Activated T-cell treated with anti-CD3 and anti-CD28 coated beads for 1 hour (primary cell): Measurements from ENCODE around the gene ZNF423.

Experiments used
- DNase-seq: peaks from one replicate; pipeline ENCODE4 v3.0.0-alpha.2; 2020; ENCODE audit warnings: low read depth

Gene ZNF423

GRCh38 chr16:49622421-49623402 lies 233.2 kb downstream of the ZNF423 start:
- no peak for DNase-seq

- DNase-seq, result no peak
These were observed 233.9 kb downstream of the ZNF423 start for GRCh38 chr16:49622084-49622390.

GRCh38 chr16:49621241-49622083 lies 234.4 kb downstream of the ZNF423 start:
- no peak for DNase-seq

- DNase-seq, result no peak
These were observed 235.1 kb downstream of the ZNF423 start for GRCh38 chr16:49620869-49621240.

GRCh38 chr16:49620158-49620868 lies 235.6 kb downstream of the ZNF423 start:
- DNase-seq, result no peak

GRCh38 chr16:49619811-49620157 lies 236.1 kb downstream of the ZNF423 start:
- DNase-seq, result no peak

- no peak for DNase-seq
These were observed 237.0 kb downstream of the ZNF423 start for GRCh38 chr16:49618955-49619354.

- DNase-seq, result no peak
These were observed 238.1 kb downstream of the ZNF423 start for GRCh38 chr16:49617710-49618330.

- no peak for DNase-seq
These were observed 238.8 kb downstream of the ZNF423 start for GRCh38 chr16:49617016-49617629.

- no peak for DNase-seq
These were observed 240.3 kb downstream of the ZNF423 start for GRCh38 chr16:49615576-49615975.

GRCh38 chr16:49610983-49611382 lies 244.9 kb downstream of the ZNF423 start:
- no peak for DNase-seq

GRCh38 chr16:49608779-49609178 lies 247.1 kb downstream of the ZNF423 start:
- DNase-seq, result no peak

GRCh38 chr16:49608098-49608497 lies 247.8 kb downstream of the ZNF423 start:
- no peak for DNase-seq

GRCh38 chr16:49605536-49606254 lies 250.2 kb downstream of the ZNF423 start:
- no peak for DNase-seq

- no peak for DNase-seq
These were observed 251.3 kb downstream of the ZNF423 start for GRCh38 chr16:49604602-49605001.

- no peak for DNase-seq
These were observed 252.0 kb downstream of the ZNF423 start for GRCh38 chr16:49603956-49604355.

- no peak for DNase-seq
These were observed 253.0 kb downstream of the ZNF423 start for GRCh38 chr16:49602976-49603310.

GRCh38 chr16:49602201-49602975 lies 253.5 kb downstream of the ZNF423 start:
- no peak for DNase-seq

- no peak for DNase-seq
These were observed 254.3 kb downstream of the ZNF423 start for GRCh38 chr16:49601576-49601975.

- no peak for DNase-seq
These were observed 254.9 kb downstream of the ZNF423 start for GRCh38 chr16:49600976-49601375.
